Measurements from ENCODE around the gene DOC2A.

DOC2A gene

DNA sequence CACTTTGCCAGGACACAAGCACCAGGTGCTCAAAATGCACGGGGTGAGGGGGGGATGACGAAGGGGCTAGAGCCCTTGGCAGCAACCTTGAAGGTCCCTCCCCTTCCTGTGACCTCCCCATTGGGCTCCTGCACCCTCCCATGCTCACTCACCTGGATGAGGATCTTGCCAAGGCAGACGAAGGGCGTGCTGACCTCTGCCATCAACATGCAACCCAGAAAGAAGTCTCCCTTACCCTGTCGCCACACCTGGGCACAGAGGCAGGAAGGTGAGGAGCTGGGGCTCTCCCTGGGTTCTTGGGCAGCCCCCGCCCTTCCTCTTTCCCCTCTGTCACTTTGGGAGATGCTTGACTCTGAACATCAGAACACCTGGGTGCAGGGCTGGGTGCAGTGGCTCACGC is 14.7 kb upstream of the DOC2A start:
- peaks cover 0 to 14% (median 10%) of the 10 kb centered on the region in 4 donors for H3K4me1 ChIP-seq
- no peaks in the 10 kb centered on the region for H3K9me3 ChIP-seq
- TF ChIP-seq, protein P1, sequence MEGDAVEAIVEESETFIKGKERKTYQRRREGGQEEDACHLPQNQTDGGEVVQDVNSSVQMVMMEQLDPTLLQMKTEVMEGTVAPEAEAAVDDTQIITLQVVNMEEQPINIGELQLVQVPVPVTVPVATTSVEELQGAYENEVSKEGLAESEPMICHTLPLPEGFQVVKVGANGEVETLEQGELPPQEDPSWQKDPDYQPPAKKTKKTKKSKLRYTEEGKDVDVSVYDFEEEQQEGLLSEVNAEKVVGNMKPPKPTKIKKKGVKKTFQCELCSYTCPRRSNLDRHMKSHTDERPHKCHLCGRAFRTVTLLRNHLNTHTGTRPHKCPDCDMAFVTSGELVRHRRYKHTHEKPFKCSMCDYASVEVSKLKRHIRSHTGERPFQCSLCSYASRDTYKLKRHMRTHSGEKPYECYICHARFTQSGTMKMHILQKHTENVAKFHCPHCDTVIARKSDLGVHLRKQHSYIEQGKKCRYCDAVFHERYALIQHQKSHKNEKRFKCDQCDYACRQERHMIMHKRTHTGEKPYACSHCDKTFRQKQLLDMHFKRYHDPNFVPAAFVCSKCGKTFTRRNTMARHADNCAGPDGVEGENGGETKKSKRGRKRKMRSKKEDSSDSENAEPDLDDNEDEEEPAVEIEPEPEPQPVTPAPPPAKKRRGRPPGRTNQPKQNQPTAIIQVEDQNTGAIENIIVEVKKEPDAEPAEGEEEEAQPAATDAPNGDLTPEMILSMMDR (IDR thresholded peaks at IDR 0.05): no peak
- peaks cover 0 to 82% of the 10 kb centered on the region in 2 donors for H3K27me3 ChIP-seq
- no peak overlapping the region for H3K27ac ChIP-seq
- intact Hi-C loops (cut with DNase I; ENCODE audit: low total_unique reads): no loop called here
- no peak for DNase-seq
- H3K4me3 ChIP-seq: no peak overlapping the region
- H3K36me3 ChIP-seq: no peaks in the 10 kb centered on the region

DNA sequence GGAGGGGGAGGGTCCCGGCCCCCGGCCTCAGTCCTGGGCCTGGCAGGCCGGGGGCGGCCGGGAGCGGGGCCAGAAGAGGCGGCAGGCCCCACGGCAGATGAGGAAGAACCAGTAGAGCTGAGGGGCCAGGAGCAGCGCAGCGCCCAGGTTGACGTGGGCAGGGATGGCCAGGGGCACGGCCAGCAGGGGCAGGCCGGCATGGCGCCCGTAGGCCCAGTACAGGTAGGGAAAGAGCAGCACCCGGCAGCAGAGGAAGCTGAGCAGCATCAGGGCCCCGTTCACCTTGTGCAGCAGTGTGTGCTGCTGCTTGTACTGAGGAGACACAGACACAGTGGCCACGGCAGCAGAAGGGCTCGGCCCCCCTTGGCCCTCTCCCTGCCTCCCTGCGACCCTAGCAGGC is 14.3 kb upstream of the DOC2A start:
- Histone ChIP-seq H3K4me3 (no peak overlapping the region), H3K27me3 (peaks cover 0 to 78% of the 10 kb centered on the region in 2 donors), H3K9me3 (no peaks in the 10 kb centered on the region), H3K4me1 (peaks cover 0 to 11% (median 9%) of the 10 kb centered on the region in 4 donors), H3K36me3 (no peaks in the 10 kb centered on the region), H3K27ac (no peak overlapping the region)
- intact Hi-C loops (cut with DNase I; ENCODE audit: low total_unique reads): no loop called here
- TF ChIP-seq, protein P1 (IDR thresholded peaks at IDR 0.05): no peak
- no peak for DNase-seq

DNA sequence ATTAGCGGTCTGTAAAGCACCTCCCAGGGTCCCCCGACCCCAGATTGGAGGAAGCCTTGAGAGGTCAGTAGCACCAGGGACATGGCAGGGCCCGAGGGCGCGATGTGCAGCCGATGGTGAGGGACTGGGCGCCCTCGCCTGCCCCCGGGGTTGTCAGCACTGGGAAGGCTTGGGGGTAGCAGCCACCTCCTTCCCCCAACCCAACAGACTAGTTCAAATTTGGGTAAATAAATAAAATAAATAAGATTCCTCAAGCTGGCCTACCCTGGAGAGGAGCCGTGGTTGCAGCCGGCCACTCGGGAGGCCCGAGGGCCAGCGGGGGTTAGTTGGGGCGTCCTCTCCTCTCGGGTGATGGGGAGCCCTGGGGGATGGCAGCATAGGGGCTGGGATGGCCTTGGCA is 13.6 kb upstream of the DOC2A start:
- Histone ChIP-seq H3K9me3 (no peaks in the 10 kb centered on the region), H3K4me3 (no peak overlapping the region), H3K4me1 (peaks cover 0 to 11% (median 9%) of the 10 kb centered on the region in 4 donors), H3K27me3 (peaks cover 0 to 71% of the 10 kb centered on the region in 2 donors), H3K27ac (no peak overlapping the region), H3K36me3 (no peaks in the 10 kb centered on the region)
- no peak for DNase-seq
- intact Hi-C loops (cut with DNase I; ENCODE audit: low total_unique reads): loop anchor here (5.0 kb wide), 1 partner anchor 327 kb away; no protein-coding TSS in a partner anchor
- TF ChIP-seq, protein P1 (IDR thresholded peaks at IDR 0.05): no peak

DNA sequence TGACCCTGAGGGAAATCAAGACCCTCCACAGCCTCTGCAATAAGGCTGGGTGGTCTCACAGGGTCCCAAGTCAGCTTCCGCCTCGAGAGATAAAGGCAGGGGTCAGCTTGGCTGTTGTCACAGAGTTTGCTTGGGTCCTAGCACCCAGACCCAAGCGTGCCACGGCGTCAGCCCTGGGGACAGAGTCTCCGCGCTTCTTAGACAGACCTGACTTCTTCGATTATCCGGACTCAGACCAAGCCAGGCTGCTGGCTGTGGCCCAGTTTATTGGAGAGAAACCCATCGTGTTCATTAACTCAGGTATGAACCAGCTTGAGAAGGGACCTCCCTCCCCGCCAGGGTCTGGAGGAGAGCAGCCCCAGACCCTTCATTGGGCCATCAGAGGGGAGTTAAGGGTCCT is 12.8 kb upstream of the DOC2A start:
- H3K9me3 ChIP-seq: no peaks in the 10 kb centered on the region
- no peaks in the 10 kb centered on the region for H3K36me3 ChIP-seq
- H3K27ac ChIP-seq: no peak overlapping the region
- H3K27me3 ChIP-seq: peaks cover 0 to 62% of the 10 kb centered on the region in 2 donors
- intact Hi-C loops (cut with DNase I; ENCODE audit: low total_unique reads): loop anchor here (5.0 kb wide), 1 partner anchor 326 kb away; no protein-coding TSS in a partner anchor
- no peak for DNase-seq
- no peak overlapping the region for H3K4me3 ChIP-seq
- peaks cover 0 to 11% (median 9%) of the 10 kb centered on the region in 4 donors for H3K4me1 ChIP-seq
- TF ChIP-seq, protein P1 (IDR thresholded peaks at IDR 0.05): no peak

DNA sequence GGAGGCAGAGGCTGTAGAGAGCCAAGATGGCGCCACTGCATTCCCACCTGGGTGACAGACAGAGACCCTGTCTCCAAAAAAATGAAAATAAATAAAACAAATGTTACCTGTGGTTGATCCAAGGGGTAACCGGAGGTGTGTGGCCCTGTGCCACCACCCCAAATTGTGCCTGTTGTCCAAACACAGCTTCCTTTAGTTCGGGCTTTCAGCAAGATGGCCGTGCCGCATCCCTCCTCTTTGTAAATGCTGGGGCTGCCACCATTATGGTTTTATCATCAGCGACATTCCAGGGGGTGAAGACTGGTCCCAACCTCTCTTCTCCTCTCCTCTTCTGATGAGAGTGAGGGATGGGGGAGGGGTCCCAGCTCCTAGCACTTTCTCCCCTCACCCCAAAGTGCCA is 12.1 kb upstream of the DOC2A start, which contains the start of gene C16orf92:
Gene C16orf92, plus strand, starts transcription at position 312 of the 400 bp plus-strand sequence. CDS start 143 bp downstream, outside the sequence.
- TF ChIP-seq, protein P1 (IDR thresholded peaks at IDR 0.05): no peak

More for the DNA sequence above, 12.1 kb upstream of the DOC2A start, which contains the start of gene C16orf92:
- Histone ChIP-seq H3K27me3 (peaks cover 0 to 55% of the 10 kb centered on the region in 2 donors), H3K9me3 (no peaks in the 10 kb centered on the region), H3K4me3 (no peak within 1 kb of the TSS), H3K4me1 (peaks cover 0 to 11% (median 9%) of the 10 kb centered on the region in 4 donors), H3K36me3 (no peaks in the 10 kb centered on the region), H3K27ac (no peak within 1 kb of the TSS)
- intact Hi-C loops (cut with DNase I; ENCODE audit: low total_unique reads): loop anchor here (5.0 kb wide), 1 partner anchor 326 kb away; no protein-coding TSS in a partner anchor
- no peak for DNase-seq

Data from tibial artery (tissue), 4 donors.